Spleen (tissue), 11 donors: ENCODE results near the gene HAAO. TPM values are rescaled to one million over a fixed set of nuclear protein-coding genes. Genes with fewer than 3 reads are reported as not detected.

Experiments
- DNase-seq: peaks from one replicate; pipeline ENCODE4 v3.0.0-alpha.2; 2020
- H3K27ac ChIP-seq, 8 donors: fragments of 200-600 bp; sonication (generic) in 7 of 8; 1 replicate in 4 of 8; 2 replicates in 4 of 8; pipeline versions ENCODE4 v1.5.0 to v1.8.0; 2016 to 2021; ENCODE audit warnings: inconsistent platforms in 4 of 8, mild to moderate bottlenecking in 4 of 8, moderate library complexity in 1 of 8
- H3K27me3 ChIP-seq, 7 donors: fragments of 200-600 bp; sonication (generic) in 6 of 7; replicated peaks in 1 of 7; 1 replicate in 4 of 7; 2 replicates in 3 of 7; pipeline versions ENCODE4 v1.5.0 to v1.8.0; 2016 to 2021; ENCODE audit warnings: inconsistent platforms in 3 of 7, mild to moderate bottlenecking in 1 of 7
- H3K36me3 ChIP-seq, 6 donors: fragments of 200-600 bp; sonication (generic) in 5 of 6; 1 replicate in 4 of 6; 2 replicates in 2 of 6; pipeline versions ENCODE4 v1.5.0 to v1.8.0; 2016 to 2021; ENCODE audit warnings: inconsistent platforms in 2 of 6
- H3K4me1 ChIP-seq, 6 donors: fragments of 200-600 bp; sonication (generic) in 5 of 6; 1 replicate in 3 of 6; 2 replicates in 3 of 6; pipeline versions ENCODE4 v1.5.0 to v1.8.0; 2016 to 2021; ENCODE audit warnings: inconsistent platforms in 3 of 6
- H3K4me3 ChIP-seq, 8 donors: fragments of 200-600 bp; sonication (generic) in 7 of 8; 1 replicate in 4 of 8; 2 replicates in 4 of 8; pipeline versions ENCODE4 v1.5.0 to v1.8.0; 2016 to 2021; ENCODE audit warnings: inconsistent platforms in 4 of 8, mild to moderate bottlenecking in 4 of 8, moderate library complexity in 2 of 8
- H3K9me3 ChIP-seq, 8 donors: fragments of 200-600 bp; sonication (generic) in 7 of 8; 1 replicate in 4 of 8; 2 replicates in 4 of 8; pipeline versions ENCODE4 v1.5.0 to v1.8.0; 2016 to 2021; ENCODE audit warnings: inconsistent platforms in 4 of 8
- POLR2A ChIP-seq, 3 donors: fragments of 450-650 bp; IDR thresholded peaks; one replicate each; pipeline ENCODE4 v1.5.1; 2017; ENCODE audit warnings: antibody characterized with exemption in 3 of 3, mild to moderate bottlenecking in 1 of 3
- POLR2AphosphoS5 ChIP-seq, 3 donors: sonication (generic); formaldehyde crosslinking; IDR thresholded peaks; one replicate each; pipeline ENCODE4 v1.5.1; 2017; ENCODE audit warnings: antibody characterized with exemption in 3 of 3
- WGBS, 5 donors: extraction: QIAGEN DNeasy Blood & Tissue Kit in 3 of 5; methylation state at CpG; one replicate each; pipeline versions ENCODE4 v1.1.5 to v1.1.7; 2013 to 2018; 5-methylcytosine and 5-hydroxymethylcytosine counted together
- intact Hi-C: fragments of 100-400 bp; cut with DNase I; formaldehyde crosslinking; loops from one replicate; pipeline ENCODE4 v1.15.0; 2023; ENCODE audit warnings: low total_unique reads
- polyA plus RNA-seq, 3 donors: library from polyadenylated mRNA; stranded (reverse); fragments of 200-250 nt; gene quantifications; one replicate each; pipeline ENCODE4 v1.2.1, GENCODE V29; 2013
- total RNA-seq, 7 donors: library from RNA; depleted of rRNA in 3 of 7; stranded (reverse); fragments of >200 nt in 3 of 7; fragmentation: NEBNext Ultra II Directional in 4 of 7; extraction: Animal tissue kit (Norgen Biotek cat#: 25700) in 4 of 7; gene quantifications; one replicate each; pipeline versions ENCODE4 v1.1.0 to v1.2.1, GENCODE V29; 2016 to 2021
- TF ChIP-seq, protein P1 (sequence below), 11 experiments: fragments of 200-600 bp in 7 of 11; fragments of 450-650 bp in 4 of 11; sonication (generic) in 4 of 11; IDR thresholded peaks in 8 of 11; conservative IDR thresholded peaks in 3 of 11; 1 replicate in 7 of 11; 2 replicates in 4 of 11; pipeline versions ENCODE4 v1.4.0 to v1.8.0; 2016 to 2021; ENCODE audit warnings: antibody characterized with exemption in 11 of 11, inconsistent platforms in 4 of 11, mild to moderate bottlenecking in 1 of 11
- donor health status: healthy with polysubstance abuse.
- donor health status: DM: no; HTN: no; CAD: no; lungs with moderate emphysema.
- donor health status: DM: no; HTN: no; CAD: no.
- donor health status: Bipolar disorder and iron deficiency.
- donor health status: healthy.
- donor health status: DM: no; HTN: no; CAD: no.
- donor health status: DM: yes; HTN: yes; CAD: no.

HAAO gene
- total and polyA plus RNA-seq, 10 donors = 2.4 to 12.3 (median 8.0) TPM

DNA sequence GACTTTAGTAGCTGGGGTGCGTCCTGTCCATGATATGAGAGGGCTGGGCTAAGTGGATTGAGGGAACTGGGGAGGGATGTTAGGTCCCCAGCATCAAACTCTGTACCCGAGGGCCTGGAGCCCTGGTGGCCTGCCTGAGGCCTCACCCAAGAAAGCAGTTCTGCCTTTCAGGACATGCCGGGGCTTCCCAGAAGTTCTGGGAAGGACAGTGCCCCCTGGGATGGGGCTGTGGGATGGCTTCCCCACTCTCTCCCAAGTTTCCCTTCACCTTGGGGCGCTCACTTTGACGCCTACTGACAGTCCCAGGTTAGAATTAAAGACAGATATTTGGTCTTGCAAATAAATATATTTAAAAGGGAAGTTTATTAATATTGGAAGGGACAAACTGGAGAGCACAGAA lies 30.2 kb downstream of the HAAO start:
- intact Hi-C loops = no loop called here
- H3K27ac ChIP-seq = peak overlapping the region in 1 of 8 donors; percentile 82

DNA sequence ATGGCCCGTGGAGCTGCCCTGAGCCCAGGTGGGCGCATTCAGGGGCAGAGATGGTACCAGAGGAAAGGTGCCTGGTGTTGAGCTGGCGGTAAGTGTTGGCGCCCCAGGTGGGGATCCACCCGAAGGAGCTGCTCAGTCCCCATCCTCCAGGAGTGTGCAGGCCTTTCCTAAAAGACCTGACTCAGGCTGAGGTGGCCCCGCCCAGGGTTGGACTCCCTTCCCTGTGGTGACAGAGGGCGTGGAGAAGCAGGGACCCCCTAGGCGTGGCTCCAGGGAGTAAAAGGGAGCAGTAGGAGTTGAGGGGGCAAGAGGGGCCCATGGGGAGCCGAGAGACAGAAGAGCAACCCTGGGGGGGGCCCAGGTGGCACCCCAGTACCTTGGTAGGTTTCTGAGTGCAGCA lies 30.8 kb downstream of the HAAO start:
- 88 to 96% (median 91%) methylated on average over 9 of the region's 9 CpGs for WGBS, 5 donors
- Histone ChIP-seq H3K4me3 (no peak overlapping the region), H3K4me1 (peaks cover 0 to 33% (median 0%) of the 10 kb centered on the region in 6 donors), H3K9me3 (no peaks in the 10 kb centered on the region), H3K27me3 (no peaks in the 10 kb centered on the region), H3K36me3 (peaks cover 0 to 12% (median 0%) of the 10 kb centered on the region in 6 donors), H3K27ac (no peak overlapping the region)
- TF ChIP-seq, protein P1, sequence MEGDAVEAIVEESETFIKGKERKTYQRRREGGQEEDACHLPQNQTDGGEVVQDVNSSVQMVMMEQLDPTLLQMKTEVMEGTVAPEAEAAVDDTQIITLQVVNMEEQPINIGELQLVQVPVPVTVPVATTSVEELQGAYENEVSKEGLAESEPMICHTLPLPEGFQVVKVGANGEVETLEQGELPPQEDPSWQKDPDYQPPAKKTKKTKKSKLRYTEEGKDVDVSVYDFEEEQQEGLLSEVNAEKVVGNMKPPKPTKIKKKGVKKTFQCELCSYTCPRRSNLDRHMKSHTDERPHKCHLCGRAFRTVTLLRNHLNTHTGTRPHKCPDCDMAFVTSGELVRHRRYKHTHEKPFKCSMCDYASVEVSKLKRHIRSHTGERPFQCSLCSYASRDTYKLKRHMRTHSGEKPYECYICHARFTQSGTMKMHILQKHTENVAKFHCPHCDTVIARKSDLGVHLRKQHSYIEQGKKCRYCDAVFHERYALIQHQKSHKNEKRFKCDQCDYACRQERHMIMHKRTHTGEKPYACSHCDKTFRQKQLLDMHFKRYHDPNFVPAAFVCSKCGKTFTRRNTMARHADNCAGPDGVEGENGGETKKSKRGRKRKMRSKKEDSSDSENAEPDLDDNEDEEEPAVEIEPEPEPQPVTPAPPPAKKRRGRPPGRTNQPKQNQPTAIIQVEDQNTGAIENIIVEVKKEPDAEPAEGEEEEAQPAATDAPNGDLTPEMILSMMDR (IDR thresholded peaks at IDR 0.05 in 8 of 11, conservative IDR thresholded peaks at IDR 0.05 in 3 of 11) = no peak
- TF ChIP-seq POLR2AphosphoS5 (IDR thresholded peaks at IDR 0.05) = no peak
- TF ChIP-seq POLR2A (IDR thresholded peaks at IDR 0.05) = no peak
- intact Hi-C loops = no loop called here
- no peak for DNase-seq

More for the DNA sequence above, 30.2 kb downstream of the HAAO start:
- H3K4me3 ChIP-seq = peak overlapping the region in 2 of 8 donors; percentile 6 to 7
- no peak for DNase-seq
- 91 to 99% (median 96%) methylated on average over 5 of the region's 5 CpGs for WGBS, 5 donors
- H3K27me3 ChIP-seq = no peaks in the 10 kb centered on the region
- H3K36me3 ChIP-seq = peaks cover 0 to 12% (median 0%) of the 10 kb centered on the region in 6 donors
- TF ChIP-seq, protein P1 (IDR thresholded peaks at IDR 0.05 in 8 of 11, conservative IDR thresholded peaks at IDR 0.05 in 3 of 11) = no peak
- no peak for TF ChIP-seq POLR2A (IDR thresholded peaks at IDR 0.05)
- no peak for TF ChIP-seq POLR2AphosphoS5 (IDR thresholded peaks at IDR 0.05)
- no peaks in the 10 kb centered on the region for H3K9me3 ChIP-seq
- peaks cover 0 to 33% (median 0%) of the 10 kb centered on the region in 6 donors for H3K4me1 ChIP-seq

DNA sequence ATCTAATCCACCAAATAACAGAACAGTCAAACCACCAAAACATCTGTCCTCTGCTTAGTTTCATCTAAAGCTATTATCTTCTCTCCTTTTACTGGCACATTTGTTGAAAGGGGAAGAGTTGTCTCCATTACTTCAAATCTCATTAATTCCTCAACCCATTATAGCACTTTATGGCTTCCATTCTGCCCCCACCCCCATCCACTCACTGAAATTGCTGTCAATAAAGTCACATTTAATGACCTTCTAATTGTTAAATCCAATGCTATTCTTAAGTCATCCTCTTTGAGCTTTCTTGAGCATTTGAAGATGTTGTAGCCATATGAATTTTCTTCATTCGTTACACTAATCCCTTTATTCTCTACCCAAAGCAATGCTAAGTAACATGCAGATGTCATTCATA lies 33.6 kb downstream of the HAAO start:
- 88 to 96% (median 90%) methylated on average over 1 of the region's 1 CpG for WGBS, 5 donors
- DNase-seq = no peak
- intact Hi-C loops = no loop called here
- H3K4me3 ChIP-seq = no peak overlapping the region
- H3K9me3 ChIP-seq = no peaks in the 10 kb centered on the region
- H3K27ac ChIP-seq = no peak overlapping the region
- peaks cover 0 to 23% (median 0%) of the 10 kb centered on the region in 6 donors for H3K36me3 ChIP-seq
- H3K4me1 ChIP-seq = peaks cover 0 to 38% (median 19%) of the 10 kb centered on the region in 6 donors
- H3K27me3 ChIP-seq = no peaks in the 10 kb centered on the region
- TF ChIP-seq POLR2A (IDR thresholded peaks at IDR 0.05) (no peak), POLR2AphosphoS5 (IDR thresholded peaks at IDR 0.05) (no peak)
- TF ChIP-seq, protein P1 (IDR thresholded peaks at IDR 0.05 in 8 of 11, conservative IDR thresholded peaks at IDR 0.05 in 3 of 11) = no peak

DNA sequence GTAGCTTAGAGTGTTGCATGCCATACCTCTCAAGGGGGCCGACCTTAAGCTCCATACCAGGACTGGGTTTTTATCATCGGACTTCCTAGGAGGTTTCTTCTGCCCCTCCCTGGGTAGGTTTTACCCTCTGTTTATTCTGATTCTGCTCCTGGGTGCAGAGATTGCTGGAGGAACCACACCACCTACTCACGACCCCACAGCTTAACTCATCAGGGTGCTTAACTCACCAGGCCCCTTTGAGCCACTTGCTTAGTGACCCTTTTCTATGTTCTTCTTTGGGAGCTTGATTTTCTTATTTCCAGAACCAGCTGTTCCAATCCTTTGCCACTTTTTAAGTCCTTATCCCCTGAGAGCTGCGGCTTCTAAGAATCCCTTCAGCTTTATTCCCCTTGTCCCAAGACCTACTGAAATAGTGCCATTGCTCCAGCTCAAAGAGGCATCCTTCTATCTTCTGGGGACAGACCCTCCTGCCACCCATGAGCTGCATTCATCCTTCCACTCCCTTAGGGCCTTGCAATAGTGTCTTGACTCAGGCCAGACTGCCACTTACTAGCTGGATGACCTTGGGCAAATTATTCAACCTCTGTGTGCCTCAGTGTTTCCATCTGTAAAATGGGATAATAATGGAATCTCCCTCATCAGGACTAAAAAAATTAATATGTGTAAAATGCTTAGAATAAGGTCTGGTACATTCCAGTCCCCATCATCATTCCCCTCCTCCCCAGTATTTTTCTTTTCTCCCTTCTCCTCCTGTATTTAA lies 34.2 kb downstream of the HAAO start:
- peaks cover 0 to 23% (median 0%) of the 10 kb centered on the region in 6 donors for H3K36me3 ChIP-seq
- TF ChIP-seq POLR2AphosphoS5 (IDR thresholded peaks at IDR 0.05) = no peak
- no peak for TF ChIP-seq POLR2A (IDR thresholded peaks at IDR 0.05)
- TF ChIP-seq, protein P1 (IDR thresholded peaks at IDR 0.05 in 8 of 11, conservative IDR thresholded peaks at IDR 0.05 in 3 of 11) = no peak
- intact Hi-C loops = no loop called here

More for the DNA sequence above, 34.2 kb downstream of the HAAO start:
- H3K27ac ChIP-seq = no peak overlapping the region
- WGBS, 5 donors = 79 to 96% (median 91%) methylated on average over 4 of the region's 4 CpGs
- H3K9me3 ChIP-seq = no peaks in the 10 kb centered on the region
- no peaks in the 10 kb centered on the region for H3K27me3 ChIP-seq
- no peak overlapping the region for H3K4me3 ChIP-seq
- DNase-seq = no peak
- peaks cover 5 to 38% (median 25%) of the 10 kb centered on the region in 6 donors for H3K4me1 ChIP-seq
